ENCODE data around the gene BICC1. TPM values are rescaled to one million over a fixed set of nuclear protein-coding genes. Genes with fewer than 3 reads are reported as not detected.

Gene BICC1
- polyA plus RNA-seq, 1 donor (not counting 4 experiments of a cell fraction or from before 2014, with no cell fraction given): 4.2 TPM

- Histone ChIP-seq H3K4me1 (ENCODE audit: control insufficient read depth, extremely low read depth, insufficient read depth, low read length) (peaks cover 22% of the 10 kb centered on the region), H3K4me2 (ENCODE audit: control insufficient read depth, extremely low read depth, insufficient read depth, low read depth, low read length) (peak overlapping the region; percentile 0), H3K9ac (ENCODE audit: control insufficient read depth, extremely low read depth, insufficient read depth, low read length) (no peak overlapping the region), H2AFZ (ENCODE audit: control insufficient read depth, low read length) (no peak overlapping the region), H3K9me1 (ENCODE audit: control insufficient read depth, extremely low read depth, insufficient read depth, low read length) (no peaks in the 10 kb centered on the region), H4K20me1 (ENCODE audit: control insufficient read depth, extremely low read depth, insufficient read depth, low read length) (no peaks in the 10 kb centered on the region), H3K27ac (ENCODE audit: control insufficient read depth, insufficient read depth, low read length) (no peak overlapping the region), H3K36me3 (ENCODE audit: control insufficient read depth in 2 of 2, extremely low read depth in 1 of 2, insufficient read depth in 2 of 2, low read length in 2 of 2) (no peaks in the 10 kb centered on the region), H3K79me2 (ENCODE audit: control insufficient read depth, insufficient read depth, low read length) (no peaks in the 10 kb centered on the region), H3K9me3 (ENCODE audit: control insufficient read depth, low read depth, low read length) (no peaks in the 10 kb centered on the region), H3K4me3 (ENCODE audit: control insufficient read depth in 2 of 3, extremely low read depth in 1 of 3, insufficient read depth in 2 of 3, low read depth in 1 of 3, low read length in 3 of 3) (no peak overlapping the region), H3K27me3 (ENCODE audit: control insufficient read depth, extremely low read depth, insufficient read depth, low read length) (no peaks in the 10 kb centered on the region)
- peak; percentile 20 for FAIRE-seq
- dilution Hi-C loops (cut with MboI; ENCODE audit: extremely low pct_ligation_motif_present, low sequenced_read_pairs): no loop called here
- no peak for TF ChIP-seq EZH2 (IDR thresholded peaks at IDR 0.05; ENCODE audit: low read length)
- no peak for DNase-seq (ENCODE audit: low read depth, low spot score)
These were observed 132.9 kb downstream of the BICC1 start for GRCh38 chr10:58645416-58646146.

GRCh38 chr10:58647376-58648112, 134.9 kb downstream of the BICC1 start:
- no peaks in the 10 kb centered on the region for H4K20me1 ChIP-seq (ENCODE audit: control insufficient read depth, extremely low read depth, insufficient read depth, low read length)
- no peaks in the 10 kb centered on the region for H3K36me3 ChIP-seq (ENCODE audit: control insufficient read depth in 2 of 2, extremely low read depth in 1 of 2, insufficient read depth in 2 of 2, low read length in 2 of 2)
- DNase-seq (ENCODE audit: low read depth, low spot score) (no peak), FAIRE-seq (peak; percentile 41)
- H3K79me2 ChIP-seq (ENCODE audit: control insufficient read depth, insufficient read depth, low read length): no peaks in the 10 kb centered on the region
- H3K4me1 ChIP-seq (ENCODE audit: control insufficient read depth, extremely low read depth, insufficient read depth, low read length): peaks cover 14% of the 10 kb centered on the region
- no peak overlapping the region for H3K9ac ChIP-seq (ENCODE audit: control insufficient read depth, extremely low read depth, insufficient read depth, low read length)
- H3K27me3 ChIP-seq (ENCODE audit: control insufficient read depth, extremely low read depth, insufficient read depth, low read length): no peaks in the 10 kb centered on the region
- H3K9me3 ChIP-seq (ENCODE audit: control insufficient read depth, low read depth, low read length): no peaks in the 10 kb centered on the region
- no peak overlapping the region for H2AFZ ChIP-seq (ENCODE audit: control insufficient read depth, low read length)
- no peaks in the 10 kb centered on the region for H3K9me1 ChIP-seq (ENCODE audit: control insufficient read depth, extremely low read depth, insufficient read depth, low read length)
- TF ChIP-seq EZH2 (IDR thresholded peaks at IDR 0.05; ENCODE audit: low read length) (no peak), CTCF (optimal IDR thresholded peaks at IDR 0.05 in 1 of 3, IDR thresholded peaks at IDR 0.05 in 1 of 3, conservative IDR thresholded peaks at IDR 0.05 in 1 of 3; ENCODE audit: extremely low read depth in 1 of 3, insufficient read depth in 2 of 3, low read length in 3 of 3) (no peak)
- no peak overlapping the region for H3K27ac ChIP-seq (ENCODE audit: control insufficient read depth, insufficient read depth, low read length)
- peak overlapping the region in 1 of 3 experiments; percentile 47 for H3K4me3 ChIP-seq (ENCODE audit: control insufficient read depth in 2 of 3, extremely low read depth in 1 of 3, insufficient read depth in 2 of 3, low read depth in 1 of 3, low read length in 3 of 3)
- dilution Hi-C loops (cut with MboI; ENCODE audit: extremely low pct_ligation_motif_present, low sequenced_read_pairs): no loop called here
- H3K4me2 ChIP-seq (ENCODE audit: control insufficient read depth, extremely low read depth, insufficient read depth, low read depth, low read length): peak overlapping the region; percentile 43

Data from keratinocyte (primary cell).